DND-41 (cell line): Measurements from ENCODE around the gene TMEM271.

Experiments used
- ATAC-seq: fragments of 200-7000 bp; cut with Tn5 transposase; 3 replicates; pipeline ENCODE4 v1.9.1; 2021; ENCODE audit warnings: low read depth; ENCODE audit not compliant: insufficient read depth
- DNase-seq: peaks from one replicate; pipeline ENCODE4 v3.0.0-alpha.2; 2020
- H2AFZ ChIP-seq: 2 replicates; pipeline ENCODE4 v1.6.0; 2012; ENCODE audit warnings: low read depth, low read length
- H3K27ac ChIP-seq: 2 replicates; pipeline ENCODE4 v1.5.1; 2012; ENCODE audit warnings: low read length, inconsistent platforms
- H3K27me3 ChIP-seq: fragments of 200-600 bp; sonication (generic); 2 replicates; pipeline ENCODE4 v1.6.0; 2012; ENCODE audit warnings: low read length, mild to moderate bottlenecking, inconsistent platforms; ENCODE audit not compliant: insufficient read depth, poor library complexity
- H3K36me3 ChIP-seq: 2 replicates; pipeline ENCODE4 v1.5.1; 2012; ENCODE audit warnings: low read length, inconsistent platforms; ENCODE audit not compliant: insufficient read depth
- H3K4me1 ChIP-seq: 2 replicates; pipeline ENCODE4 v1.5.1; 2012; ENCODE audit warnings: mild to moderate bottlenecking, low read length; ENCODE audit not compliant: insufficient read depth
- H3K4me2 ChIP-seq: 2 replicates; pipeline ENCODE4 v1.6.0; 2012; ENCODE audit warnings: mild to moderate bottlenecking, moderate library complexity, low read length, inconsistent platforms; ENCODE audit not compliant: insufficient read depth
- H3K4me3 ChIP-seq, 2 experiments: fragments of 200-600 bp in 1 of 2; shearing (Covaris generic) in 1 of 2; 2 replicates each; pipeline ENCODE4 v1.5.1; 2012 to 2016; ENCODE audit warnings: inconsistent platforms in 2 of 2, low read length in 2 of 2, mild to moderate bottlenecking in 2 of 2, low read depth in 1 of 2, moderate library complexity in 1 of 2
- H3K79me2 ChIP-seq: 2 replicates; pipeline ENCODE4 v1.6.0; 2012; ENCODE audit warnings: low read length, inconsistent platforms; ENCODE audit not compliant: insufficient read depth
- H3K9ac ChIP-seq: 2 replicates; pipeline ENCODE4 v1.6.0; 2012; ENCODE audit warnings: low read depth, mild to moderate bottlenecking, inconsistent platforms, low read length, moderate library complexity
- H3K9me3 ChIP-seq: 2 replicates; pipeline ENCODE4 v1.5.1; 2012; ENCODE audit warnings: low read length, moderate library complexity, mild to moderate bottlenecking, inconsistent platforms; ENCODE audit not compliant: insufficient read depth, severe bottlenecking
- H4K20me1 ChIP-seq: 2 replicates; pipeline ENCODE4 v1.6.0; 2012; ENCODE audit warnings: low read length; ENCODE audit not compliant: insufficient read depth
- EZH2 ChIP-seq: IDR thresholded peaks from 3 replicates; pipeline ENCODE4 v1.6.1; 2012; ENCODE audit warnings: borderline replicate concordance, low read depth, mild to moderate bottlenecking, moderate library complexity, low read length, inconsistent platforms; ENCODE audit not compliant: severe bottlenecking
- TF ChIP-seq, protein P1 (sequence below): IDR thresholded peaks from 2 replicates; pipeline ENCODE4 v1.5.1; 2012; ENCODE audit warnings: borderline replicate concordance, low read length, moderate library complexity, mild to moderate bottlenecking; ENCODE audit not compliant: poor library complexity, severe bottlenecking; ENCODE audit errors: extremely low read depth

Gene TMEM271

DNA sequence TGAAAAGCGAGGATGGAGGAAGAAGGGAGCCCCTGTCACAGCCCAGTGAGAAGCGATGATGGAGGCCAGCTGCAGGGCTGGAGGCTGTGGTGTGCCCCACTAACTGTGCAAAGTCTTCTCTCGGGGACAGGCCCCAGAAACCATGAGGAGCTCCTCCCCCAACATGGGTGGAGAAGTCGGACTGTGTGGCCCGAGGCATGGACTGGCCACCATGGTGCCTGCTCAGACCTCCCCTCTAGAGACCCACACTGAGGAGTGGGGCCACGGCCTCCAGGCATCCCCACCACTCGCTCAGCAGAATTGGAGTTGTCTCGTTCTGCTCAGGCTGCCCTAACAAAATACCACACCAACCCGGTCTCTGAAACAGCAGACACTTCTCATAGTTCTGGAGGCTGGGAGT is 37.0 kb upstream of the TMEM271 start:
- Histone ChIP-seq H3K27me3 (peaks cover 3% of the 10 kb centered on the region), H2AFZ (no peak overlapping the region), H3K79me2 (no peaks in the 10 kb centered on the region), H3K4me3 (no peak overlapping the region), H3K36me3 (no peaks in the 10 kb centered on the region), H3K4me2 (no peak overlapping the region), H4K20me1 (no peaks in the 10 kb centered on the region), H3K4me1 (no peaks in the 10 kb centered on the region), H3K9me3 (no peaks in the 10 kb centered on the region), H3K27ac (no peak overlapping the region), H3K9ac (no peak overlapping the region)
- TF ChIP-seq EZH2: no peak
- TF ChIP-seq, protein P1, sequence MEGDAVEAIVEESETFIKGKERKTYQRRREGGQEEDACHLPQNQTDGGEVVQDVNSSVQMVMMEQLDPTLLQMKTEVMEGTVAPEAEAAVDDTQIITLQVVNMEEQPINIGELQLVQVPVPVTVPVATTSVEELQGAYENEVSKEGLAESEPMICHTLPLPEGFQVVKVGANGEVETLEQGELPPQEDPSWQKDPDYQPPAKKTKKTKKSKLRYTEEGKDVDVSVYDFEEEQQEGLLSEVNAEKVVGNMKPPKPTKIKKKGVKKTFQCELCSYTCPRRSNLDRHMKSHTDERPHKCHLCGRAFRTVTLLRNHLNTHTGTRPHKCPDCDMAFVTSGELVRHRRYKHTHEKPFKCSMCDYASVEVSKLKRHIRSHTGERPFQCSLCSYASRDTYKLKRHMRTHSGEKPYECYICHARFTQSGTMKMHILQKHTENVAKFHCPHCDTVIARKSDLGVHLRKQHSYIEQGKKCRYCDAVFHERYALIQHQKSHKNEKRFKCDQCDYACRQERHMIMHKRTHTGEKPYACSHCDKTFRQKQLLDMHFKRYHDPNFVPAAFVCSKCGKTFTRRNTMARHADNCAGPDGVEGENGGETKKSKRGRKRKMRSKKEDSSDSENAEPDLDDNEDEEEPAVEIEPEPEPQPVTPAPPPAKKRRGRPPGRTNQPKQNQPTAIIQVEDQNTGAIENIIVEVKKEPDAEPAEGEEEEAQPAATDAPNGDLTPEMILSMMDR: no peak
- no peak for ATAC-seq
- no peak for DNase-seq

DNA sequence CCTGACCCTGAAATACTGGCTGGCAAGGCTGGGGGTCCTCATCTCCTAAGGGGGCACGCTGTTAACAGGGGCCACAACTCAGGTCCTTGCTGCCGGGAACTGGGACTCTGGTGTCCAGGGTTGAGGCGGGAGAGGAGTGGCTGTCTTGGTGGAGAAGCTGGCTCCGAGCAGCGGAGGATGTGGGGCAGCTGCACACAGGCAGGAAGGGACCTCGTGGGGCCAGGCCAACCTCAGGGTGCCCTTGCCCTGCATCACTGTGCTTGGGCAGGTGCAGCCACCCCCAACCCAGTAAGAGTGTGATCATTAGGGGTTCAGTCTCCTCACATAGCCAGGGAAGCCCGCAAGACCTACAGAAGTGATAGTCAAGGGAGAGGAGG is 36.6 kb upstream of the TMEM271 start:
- ATAC-seq (no peak), DNase-seq (no peak)
- no peaks in the 10 kb centered on the region for H3K9me3 ChIP-seq
- no peak overlapping the region for H3K9ac ChIP-seq
- TF ChIP-seq EZH2: no peak
- TF ChIP-seq, protein P1: no peak
- no peaks in the 10 kb centered on the region for H3K4me1 ChIP-seq
- H3K79me2 ChIP-seq: no peaks in the 10 kb centered on the region
- no peak overlapping the region for H3K27ac ChIP-seq
- no peak overlapping the region for H3K4me3 ChIP-seq
- peaks cover 3% of the 10 kb centered on the region for H3K27me3 ChIP-seq
- H2AFZ ChIP-seq: no peak overlapping the region
- H4K20me1 ChIP-seq: no peaks in the 10 kb centered on the region
- H3K36me3 ChIP-seq: no peaks in the 10 kb centered on the region
- no peak overlapping the region for H3K4me2 ChIP-seq

DNA sequence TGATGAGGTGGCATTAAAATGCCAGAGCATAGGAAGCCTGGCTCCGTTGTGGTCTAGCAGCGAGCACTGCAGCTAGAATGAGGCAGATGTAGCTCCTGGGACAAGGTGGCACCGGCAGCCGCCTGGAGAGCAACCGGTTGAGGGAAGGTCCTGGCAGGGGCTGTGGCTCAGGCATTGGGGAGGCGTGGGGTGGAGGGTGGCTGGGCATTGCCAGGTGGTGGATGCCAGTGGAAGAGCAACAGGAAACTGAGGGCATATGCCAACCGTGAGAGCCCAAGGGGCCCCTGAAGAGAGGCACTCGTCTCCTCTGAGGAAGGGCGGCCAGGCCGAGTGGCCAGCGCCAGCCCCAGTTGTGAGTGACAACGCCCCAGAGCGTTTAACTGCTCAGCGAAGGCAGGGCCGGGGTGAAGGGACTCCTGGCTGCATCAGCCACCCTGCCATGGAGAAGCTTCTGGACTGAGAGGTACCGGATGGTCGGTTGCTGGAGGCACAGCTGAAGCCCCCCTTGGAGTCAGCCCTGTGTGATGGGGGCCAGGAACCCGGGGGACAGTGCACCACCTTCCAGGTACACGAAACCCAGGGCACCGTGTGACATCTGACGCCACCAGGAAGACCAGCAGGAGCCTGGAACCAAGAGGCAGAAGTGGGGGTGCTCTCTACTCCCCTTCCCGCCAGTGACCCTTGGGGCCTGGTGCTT is 36.1 kb upstream of the TMEM271 start:
- DNase-seq: no peak
- no peak for ATAC-seq
- H3K27ac ChIP-seq: no peak overlapping the region
- no peaks in the 10 kb centered on the region for H3K79me2 ChIP-seq
- H4K20me1 ChIP-seq: no peaks in the 10 kb centered on the region
- no peaks in the 10 kb centered on the region for H3K4me1 ChIP-seq
- H3K27me3 ChIP-seq: peaks cover 3% of the 10 kb centered on the region
- H3K4me3 ChIP-seq: no peak overlapping the region
- H3K4me2 ChIP-seq: no peak overlapping the region
- H3K9ac ChIP-seq: no peak overlapping the region
- H3K9me3 ChIP-seq: no peaks in the 10 kb centered on the region
- no peak overlapping the region for H2AFZ ChIP-seq
- TF ChIP-seq EZH2: no peak
- TF ChIP-seq, protein P1: no peak
- no peaks in the 10 kb centered on the region for H3K36me3 ChIP-seq
